GM12878 (cell line): ENCODE measurements around the gene PIK3C2B. TPM values are rescaled to one million over a fixed set of nuclear protein-coding genes. Genes with fewer than 3 reads are reported as not detected.

Experiments used
- ATAC-seq: fragments of 200-7000 bp; cut with Tn5 transposase; 3 replicates; pipeline ENCODE4 v1.9.1; 2020; ENCODE audit warnings: mild to moderate bottlenecking, moderate library complexity
- BruUV-seq: library from RNA; stranded (reverse); fragments of 400-500 nt; replicated peaks from 2 replicates; lab custom pipeline; 2021; lab: Mats Ljungman, UMichigan
- CTCF ChIA-PET: fragments of 300-600 bp; sonication (Branson Sonifier 250); formaldehyde crosslinking; extraction: SDS; loops from one replicate; lab custom pipeline; 2021; ENCODE audit warnings: inconsistent platforms; lab: Yijun Ruan, JAX
- POLR2A ChIA-PET: fragments of 350-600 bp; formaldehyde crosslinking; extraction: SDS; loops from one replicate; lab custom pipeline; 2021; ENCODE audit warnings: inconsistent platforms; lab: Charles Lee
- RAD21 ChIA-PET: fragments of 300-600 bp; sonication (Branson Sonifier 250); formaldehyde crosslinking; loops from one replicate; lab custom pipeline; 2023; ENCODE audit warnings: antibody characterized with exemption; ENCODE audit not compliant: unreplicated experiment; lab: Charles Lee
- SMC1A ChIA-PET: fragments of 300-600 bp; sonication (Branson Sonifier 250); formaldehyde crosslinking; loops from one replicate; lab custom pipeline; 2023; ENCODE audit not compliant: unreplicated experiment, uncharacterized antibody; lab: Charles Lee
- DNase-seq: peaks from one replicate; pipeline ENCODE4 v3.0.0-alpha.2; 2011; ENCODE audit warnings: low read depth, low spot score
- FAIRE-seq: peaks from 3 replicates; lab custom pipeline; 2011; peaks lifted over from hg19 to GRCh38; lab: Jason Lieb, UNC
- H2AFZ ChIP-seq: 2 replicates; pipeline ENCODE4 v1.6.0; 2011; ENCODE audit warnings: low read depth, low read length, control low read depth; ENCODE audit not compliant: control insufficient read depth
- H3K27ac ChIP-seq: 2 replicates; pipeline ENCODE4 v1.5.1; 2011; ENCODE audit warnings: control low read depth; ENCODE audit not compliant: control insufficient read depth, insufficient read depth
- H3K27me3 ChIP-seq, 2 experiments: replicated peaks in 1 of 2; 2 replicates each; pipeline versions ENCODE4 v1.6.0 to v1.6.1; 2011; ENCODE audit warnings: low read length in 1 of 2; ENCODE audit not compliant: control insufficient read depth in 2 of 2, insufficient read depth in 2 of 2
- H3K36me3 ChIP-seq, 2 experiments: 2 replicates each; pipeline ENCODE4 v1.5.1; 2011; ENCODE audit warnings: low read length in 1 of 2; ENCODE audit not compliant: control insufficient read depth in 2 of 2, insufficient read depth in 2 of 2
- H3K4me1 ChIP-seq: 2 replicates; pipeline ENCODE4 v1.6.1; 2011; ENCODE audit warnings: mild to moderate bottlenecking, low read length, moderate library complexity, mixed read lengths; ENCODE audit not compliant: control insufficient read depth, insufficient read depth
- H3K4me2 ChIP-seq: 2 replicates; pipeline ENCODE4 v1.6.0; 2011; ENCODE audit warnings: control low read depth; ENCODE audit not compliant: control insufficient read depth, insufficient read depth
- H3K4me3 ChIP-seq: fragments of 200-600 bp; sonication (generic); 2 replicates; pipeline ENCODE4 v1.5.1; 2016
- H3K79me2 ChIP-seq: 2 replicates; pipeline ENCODE4 v1.6.0; 2011; ENCODE audit warnings: low read length; ENCODE audit not compliant: control insufficient read depth, insufficient read depth
- H3K9ac ChIP-seq: 2 replicates; pipeline ENCODE4 v1.8.0; 2011; ENCODE audit warnings: low read length, control low read depth, mixed read lengths; ENCODE audit not compliant: control insufficient read depth, insufficient read depth
- H3K9me3 ChIP-seq: replicated peaks from 3 replicates; pipeline ENCODE4 v1.5.1; 2011; ENCODE audit warnings: mild to moderate bottlenecking, low read length; ENCODE audit not compliant: control insufficient read depth, insufficient read depth
- H4K20me1 ChIP-seq: 2 replicates; pipeline ENCODE4 v1.6.0; 2011; ENCODE audit not compliant: control insufficient read depth, insufficient read depth
- BACH1 ChIP-seq: fragments of 450-650 bp; IDR thresholded peaks from 2 replicates; pipeline ENCODE4 v1.6.1; 2017; ENCODE audit warnings: mild to moderate bottlenecking, borderline replicate concordance
- BMI1 ChIP-seq: fragments of 450-650 bp; IDR thresholded peaks from 2 replicates; pipeline ENCODE4 v1.6.1; 2016; ENCODE audit warnings: mild to moderate bottlenecking, moderate library complexity, borderline replicate concordance
- DPF2 ChIP-seq: fragments of 450-650 bp; IDR thresholded peaks from 2 replicates; pipeline ENCODE4 v1.6.1; 2017; ENCODE audit warnings: mild to moderate bottlenecking
- JUNB ChIP-seq: IDR thresholded peaks from 2 replicates; pipeline ENCODE4 v1.6.1; 2016; ENCODE audit warnings: antibody characterized with exemption, mild to moderate bottlenecking
- MYC ChIP-seq: IDR thresholded peaks from 2 replicates; pipeline ENCODE4 v1.6.1; 2011; ENCODE audit warnings: mild to moderate bottlenecking, low read length, moderate library complexity, inconsistent platforms; ENCODE audit not compliant: insufficient read depth, insufficient replicate concordance, insufficient read length, severe bottlenecking
- NFYB ChIP-seq: IDR thresholded peaks from 2 replicates; pipeline ENCODE4 v1.6.1; 2011; ENCODE audit warnings: low read depth, mild to moderate bottlenecking, low read length, improper control_type of control experiment, moderate library complexity; ENCODE audit not compliant: insufficient read depth
- RELA ChIP-seq: fragments of 450-650 bp; IDR thresholded peaks from 2 replicates; pipeline ENCODE4 v1.8.0; 2014; ENCODE audit warnings: borderline replicate concordance; ENCODE audit not compliant: partially characterized antibody
- RUNX3 ChIP-seq: IDR thresholded peaks from 2 replicates; pipeline ENCODE4 v1.6.1; 2012; ENCODE audit warnings: low read length, inconsistent platforms
- SRF ChIP-seq, 2 experiments: IDR thresholded peaks; 2 replicates each; pipeline ENCODE4 v1.6.1; 2011; ENCODE audit warnings: low read depth in 2 of 2, low read length in 2 of 2, mild to moderate bottlenecking in 1 of 2, moderate library complexity in 1 of 2
- TARDBP ChIP-seq: IDR thresholded peaks from 2 replicates; pipeline ENCODE4 v1.6.1; 2016; ENCODE audit warnings: borderline replicate concordance
- TBL1XR1 ChIP-seq: IDR thresholded peaks from 2 replicates; pipeline ENCODE4 v1.6.1; 2012; ENCODE audit warnings: low read depth, low read length, improper control_type of control experiment
- WRNIP1 ChIP-seq: IDR thresholded peaks from 2 replicates; pipeline ENCODE4 v1.6.1; 2011; ENCODE audit warnings: low read depth, low read length, improper control_type of control experiment, borderline replicate concordance
- ZNF384 ChIP-seq: IDR thresholded peaks from 2 replicates; pipeline ENCODE4 v1.6.1; 2012; ENCODE audit warnings: low read depth, mild to moderate bottlenecking, low read length, improper control_type of control experiment, borderline replicate concordance
- ZZZ3 ChIP-seq: IDR thresholded peaks from 2 replicates; pipeline ENCODE4 v1.6.1; 2011; ENCODE audit warnings: low read depth; ENCODE audit not compliant: control insufficient read depth, insufficient read length
- WGBS: methylation state at CpG from one replicate; pipeline ENCODE4 v1.1.6; 2016; ENCODE audit warnings: low lambda C conversion rate; ENCODE audit not compliant: insufficient replicate concordance, insufficient coverage; ENCODE audit errors: missing lambda C conversion rate; 5-methylcytosine and 5-hydroxymethylcytosine counted together
- in situ Hi-C: fragments of 300-500 bp; cut with MboI; formaldehyde crosslinking; loops from 9 replicates; pipeline ENCODE4 v1.14.3; 2018; ENCODE audit warnings: mixed read lengths
- intact Hi-C: fragments of 100-400 bp; cut with micrococcal nuclease; formaldehyde crosslinking; loops from one replicate; pipeline ENCODE4 v1.14.2; 2022; ENCODE audit not compliant: unreplicated experiment
- polyA plus RNA-seq, 11 experiments: library from polyadenylated mRNA; depleted of rRNA in 4 of 11; unstranded in 6 of 11; stranded (reverse) in 5 of 11; fragments of >200 nt; fragmentation: Nextera tagmentation in 4 of 11; fragmentation: Illumina TruSeq in 1 of 11; extraction: Ambion mirVana in 4 of 11; extraction: Trizol in 1 of 11; gene quantifications; 1 replicate in 1 of 11; 2 replicates in 10 of 11; pipeline versions ENCODE4 v1.2.1 to v1.2.3, GENCODE V29; 2011 to 2016; ENCODE audit warnings: inconsistent platforms in 2 of 11, missing spikeins in 2 of 11, low read depth in 1 of 11
- total RNA-seq, 4 experiments: library from RNA; depleted of rRNA in 3 of 4; stranded (reverse); fragments of >200 nt in 3 of 4; fragmentation: Illumina TruSeq in 1 of 4; extraction: Trizol in 1 of 4; gene quantifications; 2 replicates each; pipeline versions ENCODE4 v1.2.1 to v1.2.3, GENCODE V29; 2013 to 2021
- TF ChIP-seq, protein P1 (sequence below): IDR thresholded peaks from 2 replicates; pipeline ENCODE4 v1.6.1; 2011; ENCODE audit warnings: low read depth, mild to moderate bottlenecking, low read length, moderate library complexity, borderline replicate concordance; ENCODE audit errors: extremely low read depth
- TF ChIP-seq, protein P2 (sequence below): fragments of 450-650 bp; IDR thresholded peaks from 2 replicates; pipeline ENCODE4 v1.6.1; 2017; ENCODE audit warnings: antibody characterized with exemption, mild to moderate bottlenecking, moderate library complexity
- TF ChIP-seq, protein P3 (sequence below): fragments of 450-650 bp; IDR thresholded peaks from 2 replicates; pipeline ENCODE4 v1.6.1; 2016; ENCODE audit warnings: mild to moderate bottlenecking, moderate library complexity, borderline replicate concordance

Gene PIK3C2B
- total and polyA plus RNA-seq, 10 of the 15 experiments (the other 5 are each of a cell fraction or from before 2014, with no cell fraction given) = 2.2 to 38.1 (median 11.4) TPM

DNA sequence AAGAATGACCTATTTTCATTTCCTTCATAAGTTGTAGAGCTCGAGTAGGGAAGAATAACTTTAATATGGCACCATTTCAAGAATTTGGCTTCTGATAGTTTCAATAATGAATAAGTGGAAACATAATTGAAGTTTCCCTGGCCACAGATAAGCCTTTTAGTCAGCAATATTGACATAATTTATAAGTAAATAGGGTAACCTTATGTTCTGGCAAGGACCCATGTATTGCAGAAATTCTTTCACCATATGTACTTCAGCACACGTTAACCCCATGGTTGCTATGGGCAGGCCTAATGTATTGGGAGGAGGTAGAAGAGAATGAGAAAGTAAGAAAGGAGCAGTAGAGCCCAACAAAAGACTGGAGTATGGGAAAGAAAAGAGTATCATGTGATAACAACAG, 47.0 kb upstream of the PIK3C2B start:
- in situ Hi-C loops = no loop called here
- no peaks in the 10 kb centered on the region; the same call in 1 of the 3 replicates for H3K9me3 ChIP-seq
- RAD21 ChIA-PET = no interaction called here
- DNase-seq (no peak), FAIRE-seq (no peak), ATAC-seq (no peak)
- H2AFZ ChIP-seq = no peak overlapping the region
- no peaks in the 10 kb centered on the region; the same call in none of the 2 replicates for H3K79me2 ChIP-seq
- H3K4me3 ChIP-seq = no peak overlapping the region
- H4K20me1 ChIP-seq = no peaks in the 10 kb centered on the region
- intact Hi-C loops = no loop called here
- BruUV-seq = no TSS peak
- peaks cover 16% of the 10 kb centered on the region; the same call in 1 of the 2 replicates for H3K4me1 ChIP-seq
- POLR2A ChIA-PET = interaction anchor here (0.5 to 0.9 kb wide), 2 partner anchors 10 to 632 kb away, joined by 3 to 6 read pairs; no protein-coding TSS in a partner anchor
- CTCF ChIA-PET = interaction anchor here (1.0 kb wide), 1 partner anchor 266 kb away, joined by 5 read pairs; no protein-coding TSS in a partner anchor
- H3K27me3 ChIP-seq = no peaks in the 10 kb centered on the region
- no peak overlapping the region for H3K27ac ChIP-seq
- 95% methylated on average over 2 of the region's 2 CpGs for WGBS
- SMC1A ChIA-PET = no interaction called here
- no peak overlapping the region for H3K4me2 ChIP-seq
- H3K36me3 ChIP-seq = peaks cover 11 to 45% of the 10 kb centered on the region in 2 experiments
- no peak overlapping the region for H3K9ac ChIP-seq
- TF ChIP-seq JUNB (no peak), TARDBP (no peak), BMI1 (no peak), BACH1 (no peak), ZZZ3 (no peak), RELA (no peak), ZNF384 (no peak), DPF2 (no peak), NFYB (no peak), MYC (no peak), TBL1XR1 (no peak), SRF (IDR thresholded peaks at IDR 0.05; ENCODE audit: low read depth in 2 of 2, low read length in 2 of 2) (no peak), RUNX3 (no peak), WRNIP1 (no peak)
- TF ChIP-seq, protein P1, sequence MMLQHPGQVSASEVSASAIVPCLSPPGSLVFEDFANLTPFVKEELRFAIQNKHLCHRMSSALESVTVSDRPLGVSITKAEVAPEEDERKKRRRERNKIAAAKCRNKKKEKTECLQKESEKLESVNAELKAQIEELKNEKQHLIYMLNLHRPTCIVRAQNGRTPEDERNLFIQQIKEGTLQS = no peak
- TF ChIP-seq, protein P2, sequence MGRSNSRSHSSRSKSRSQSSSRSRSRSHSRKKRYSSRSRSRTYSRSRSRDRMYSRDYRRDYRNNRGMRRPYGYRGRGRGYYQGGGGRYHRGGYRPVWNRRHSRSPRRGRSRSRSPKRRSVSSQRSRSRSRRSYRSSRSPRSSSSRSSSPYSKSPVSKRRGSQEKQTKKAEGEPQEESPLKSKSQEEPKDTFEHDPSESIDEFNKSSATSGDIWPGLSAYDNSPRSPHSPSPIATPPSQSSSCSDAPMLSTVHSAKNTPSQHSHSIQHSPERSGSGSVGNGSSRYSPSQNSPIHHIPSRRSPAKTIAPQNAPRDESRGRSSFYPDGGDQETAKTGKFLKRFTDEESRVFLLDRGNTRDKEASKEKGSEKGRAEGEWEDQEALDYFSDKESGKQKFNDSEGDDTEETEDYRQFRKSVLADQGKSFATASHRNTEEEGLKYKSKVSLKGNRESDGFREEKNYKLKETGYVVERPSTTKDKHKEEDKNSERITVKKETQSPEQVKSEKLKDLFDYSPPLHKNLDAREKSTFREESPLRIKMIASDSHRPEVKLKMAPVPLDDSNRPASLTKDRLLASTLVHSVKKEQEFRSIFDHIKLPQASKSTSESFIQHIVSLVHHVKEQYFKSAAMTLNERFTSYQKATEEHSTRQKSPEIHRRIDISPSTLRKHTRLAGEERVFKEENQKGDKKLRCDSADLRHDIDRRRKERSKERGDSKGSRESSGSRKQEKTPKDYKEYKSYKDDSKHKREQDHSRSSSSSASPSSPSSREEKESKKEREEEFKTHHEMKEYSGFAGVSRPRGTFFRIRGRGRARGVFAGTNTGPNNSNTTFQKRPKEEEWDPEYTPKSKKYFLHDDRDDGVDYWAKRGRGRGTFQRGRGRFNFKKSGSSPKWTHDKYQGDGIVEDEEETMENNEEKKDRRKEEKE = no peak
- TF ChIP-seq, protein P3, sequence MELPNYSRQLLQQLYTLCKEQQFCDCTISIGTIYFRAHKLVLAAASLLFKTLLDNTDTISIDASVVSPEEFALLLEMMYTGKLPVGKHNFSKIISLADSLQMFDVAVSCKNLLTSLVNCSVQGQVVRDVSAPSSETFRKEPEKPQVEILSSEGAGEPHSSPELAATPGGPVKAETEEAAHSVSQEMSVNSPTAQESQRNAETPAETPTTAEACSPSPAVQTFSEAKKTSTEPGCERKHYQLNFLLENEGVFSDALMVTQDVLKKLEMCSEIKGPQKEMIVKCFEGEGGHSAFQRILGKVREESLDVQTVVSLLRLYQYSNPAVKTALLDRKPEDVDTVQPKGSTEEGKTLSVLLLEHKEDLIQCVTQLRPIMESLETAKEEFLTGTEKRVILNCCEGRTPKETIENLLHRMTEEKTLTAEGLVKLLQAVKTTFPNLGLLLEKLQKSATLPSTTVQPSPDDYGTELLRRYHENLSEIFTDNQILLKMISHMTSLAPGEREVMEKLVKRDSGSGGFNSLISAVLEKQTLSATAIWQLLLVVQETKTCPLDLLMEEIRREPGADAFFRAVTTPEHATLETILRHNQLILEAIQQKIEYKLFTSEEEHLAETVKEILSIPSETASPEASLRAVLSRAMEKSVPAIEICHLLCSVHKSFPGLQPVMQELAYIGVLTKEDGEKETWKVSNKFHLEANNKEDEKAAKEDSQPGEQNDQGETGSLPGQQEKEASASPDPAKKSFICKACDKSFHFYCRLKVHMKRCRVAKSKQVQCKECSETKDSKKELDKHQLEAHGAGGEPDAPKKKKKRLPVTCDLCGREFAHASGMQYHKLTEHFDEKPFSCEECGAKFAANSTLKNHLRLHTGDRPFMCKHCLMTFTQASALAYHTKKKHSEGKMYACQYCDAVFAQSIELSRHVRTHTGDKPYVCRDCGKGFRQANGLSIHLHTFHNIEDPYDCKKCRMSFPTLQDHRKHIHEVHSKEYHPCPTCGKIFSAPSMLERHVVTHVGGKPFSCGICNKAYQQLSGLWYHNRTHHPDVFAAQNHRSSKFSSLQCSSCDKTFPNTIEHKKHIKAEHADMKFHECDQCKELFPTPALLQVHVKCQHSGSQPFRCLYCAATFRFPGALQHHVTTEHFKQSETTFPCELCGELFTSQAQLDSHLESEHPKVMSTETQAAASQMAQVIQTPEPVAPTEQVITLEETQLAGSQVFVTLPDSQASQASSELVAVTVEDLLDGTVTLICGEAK = no peak
